SK-N-SH treated with all-trans-retinoic acid at 6 μM for 48 hours (cell line): Measurements from ENCODE around the gene PTPRD.

Experiments used
- ATAC-seq: fragments of 200-7000 bp; cut with Tn5 transposase; 3 replicates; pipeline ENCODE4 v1.9.1; 2020; ENCODE audit warnings: mild to moderate bottlenecking, moderate library complexity
- ARNTL ChIP-seq: fragments of 450-650 bp; formaldehyde crosslinking; IDR thresholded peaks from 2 replicates; pipeline ENCODE4 v1.5.0; 2020; ENCODE audit warnings: low read depth, mild to moderate bottlenecking, moderate library complexity, borderline replicate concordance
- BACH2 ChIP-seq: fragments of 250-450 bp; sonication (Bioruptor Pico); IDR thresholded peaks from 2 replicates; pipeline ENCODE4 v1.9.0; 2021; ENCODE audit warnings: mild to moderate bottlenecking, borderline replicate concordance
- CSDC2 ChIP-seq: fragments of 250-450 bp; sonication (Bioruptor Pico); IDR thresholded peaks from 2 replicates; pipeline ENCODE4 v1.5.0; 2020; ENCODE audit warnings: mild to moderate bottlenecking, moderate library complexity
- ESRRG ChIP-seq: fragments of 250-450 bp; sonication (Bioruptor Pico); IDR thresholded peaks from 2 replicates; pipeline ENCODE4 v1.6.1; 2021; ENCODE audit warnings: mild to moderate bottlenecking
- GLIS3 ChIP-seq: fragments of 250-450 bp; sonication (Bioruptor Pico); IDR thresholded peaks from 2 replicates; pipeline ENCODE4 v1.5.0; 2020; ENCODE audit warnings: mild to moderate bottlenecking, moderate library complexity
- ISL1 ChIP-seq: fragments of 250-450 bp; sonication (Bioruptor Pico); IDR thresholded peaks from 2 replicates; pipeline ENCODE4 v2.1.2; 2022; ENCODE audit warnings: mild to moderate bottlenecking, moderate library complexity
- OSR1 ChIP-seq: fragments of 250-450 bp; sonication (Bioruptor Pico); IDR thresholded peaks from 2 replicates; pipeline ENCODE4 v1.8.0; 2022; ENCODE audit warnings: moderate library complexity, mild to moderate bottlenecking, inconsistent platforms
- PPARA ChIP-seq: fragments of 250-450 bp; sonication (Bioruptor Pico); IDR thresholded peaks from 2 replicates; pipeline ENCODE4 v1.5.0; 2020; ENCODE audit warnings: mild to moderate bottlenecking, borderline replicate concordance
- RARB ChIP-seq: fragments of 250-450 bp; sonication (Bioruptor Pico); IDR thresholded peaks from 2 replicates; pipeline ENCODE4 v1.8.0; 2021; ENCODE audit warnings: mild to moderate bottlenecking, moderate library complexity
- SNAI2 ChIP-seq: fragments of 250-450 bp; sonication (Bioruptor Pico); IDR thresholded peaks from 2 replicates; pipeline ENCODE4 v1.5.0; 2020; ENCODE audit warnings: mild to moderate bottlenecking, moderate library complexity
- TCF4 ChIP-seq: fragments of 250-450 bp; sonication (Bioruptor Pico); IDR thresholded peaks from 2 replicates; pipeline ENCODE4 v1.8.0; 2021; ENCODE audit warnings: mild to moderate bottlenecking, moderate library complexity, borderline replicate concordance
- TOX ChIP-seq: fragments of 250-450 bp; sonication (Bioruptor Pico); IDR thresholded peaks from 2 replicates; pipeline ENCODE4 v1.8.0; 2021; ENCODE audit warnings: mild to moderate bottlenecking, moderate library complexity, borderline replicate concordance
- ZC3H10 ChIP-seq: fragments of 250-450 bp; sonication (Bioruptor Pico); IDR thresholded peaks from 2 replicates; pipeline ENCODE4 v1.5.1; 2021; ENCODE audit warnings: mild to moderate bottlenecking, moderate library complexity
- ZFP3 ChIP-seq: fragments of 250-450 bp; sonication (Bioruptor Pico); IDR thresholded peaks from 2 replicates; pipeline ENCODE4 v1.5.0; 2020; ENCODE audit warnings: mild to moderate bottlenecking, moderate library complexity
- ZFP30 ChIP-seq: fragments of 450-650 bp; formaldehyde crosslinking; IDR thresholded peaks from 2 replicates; pipeline ENCODE4 v1.5.0; 2022; ENCODE audit warnings: mild to moderate bottlenecking, moderate library complexity
- ZNF70 ChIP-seq: fragments of 450-650 bp; formaldehyde crosslinking; IDR thresholded peaks from 2 replicates; pipeline ENCODE4 v1.5.0; 2020; ENCODE audit warnings: mild to moderate bottlenecking, moderate library complexity
- ZNF8 ChIP-seq: fragments of 450-650 bp; formaldehyde crosslinking; IDR thresholded peaks from 2 replicates; pipeline ENCODE4 v1.5.0; 2020; ENCODE audit warnings: mild to moderate bottlenecking, moderate library complexity
- TF ChIP-seq, protein P1 (sequence below): fragments of 250-450 bp; sonication (Bioruptor Pico); IDR thresholded peaks from 2 replicates; pipeline ENCODE4 v1.8.0; 2020; ENCODE audit warnings: mild to moderate bottlenecking, moderate library complexity, borderline replicate concordance
- TF ChIP-seq, protein P2 (sequence below): fragments of 250-450 bp; sonication (Bioruptor Pico); IDR thresholded peaks from 2 replicates; pipeline ENCODE4 v1.8.0; 2021; ENCODE audit warnings: low read depth, mild to moderate bottlenecking, moderate library complexity, borderline replicate concordance
- TF ChIP-seq, protein P3 (sequence below): fragments of 250-450 bp; sonication (Bioruptor Pico); IDR thresholded peaks from 2 replicates; pipeline ENCODE4 v1.5.0; 2020; ENCODE audit warnings: mild to moderate bottlenecking, moderate library complexity
- TF ChIP-seq, protein P4 (sequence below): fragments of 250-450 bp; sonication (Bioruptor Pico); IDR thresholded peaks from 2 replicates; pipeline ENCODE4 v1.5.1; 2021; ENCODE audit warnings: mild to moderate bottlenecking, moderate library complexity

PTPRD gene

DNA sequence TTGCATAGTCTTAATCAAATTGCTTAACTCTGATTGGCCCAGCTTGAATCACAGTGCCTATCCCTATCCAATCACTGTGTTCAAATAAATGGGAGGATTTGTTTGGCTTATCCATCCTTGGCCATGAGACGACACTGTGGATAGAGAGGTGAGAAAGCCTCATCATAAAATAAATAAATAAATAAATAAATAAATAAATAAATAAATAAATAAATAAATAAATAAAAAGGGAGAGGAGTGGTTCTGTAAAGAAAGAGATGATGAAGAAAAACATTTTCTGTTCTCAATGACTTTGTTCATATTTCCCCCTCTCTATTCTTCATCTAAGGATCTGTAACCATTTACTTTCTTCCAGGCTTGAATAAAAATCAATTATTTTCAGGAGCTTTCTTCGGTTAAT, 74.7 kb downstream of the PTPRD start:
- ATAC-seq, result no peak
- TF ChIP-seq, protein P1, sequence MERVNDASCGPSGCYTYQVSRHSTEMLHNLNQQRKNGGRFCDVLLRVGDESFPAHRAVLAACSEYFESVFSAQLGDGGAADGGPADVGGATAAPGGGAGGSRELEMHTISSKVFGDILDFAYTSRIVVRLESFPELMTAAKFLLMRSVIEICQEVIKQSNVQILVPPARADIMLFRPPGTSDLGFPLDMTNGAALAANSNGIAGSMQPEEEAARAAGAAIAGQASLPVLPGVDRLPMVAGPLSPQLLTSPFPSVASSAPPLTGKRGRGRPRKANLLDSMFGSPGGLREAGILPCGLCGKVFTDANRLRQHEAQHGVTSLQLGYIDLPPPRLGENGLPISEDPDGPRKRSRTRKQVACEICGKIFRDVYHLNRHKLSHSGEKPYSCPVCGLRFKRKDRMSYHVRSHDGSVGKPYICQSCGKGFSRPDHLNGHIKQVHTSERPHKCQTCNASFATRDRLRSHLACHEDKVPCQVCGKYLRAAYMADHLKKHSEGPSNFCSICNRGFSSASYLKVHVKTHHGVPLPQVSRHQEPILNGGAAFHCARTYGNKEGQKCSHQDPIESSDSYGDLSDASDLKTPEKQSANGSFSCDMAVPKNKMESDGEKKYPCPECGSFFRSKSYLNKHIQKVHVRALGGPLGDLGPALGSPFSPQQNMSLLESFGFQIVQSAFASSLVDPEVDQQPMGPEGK, result no peak
- TF ChIP-seq CSDC2 (no peak), ZFP30 (no peak), TOX (CRISPR knock-in tag) (no peak), ESRRG (no peak)
- TF ChIP-seq, protein P2, sequence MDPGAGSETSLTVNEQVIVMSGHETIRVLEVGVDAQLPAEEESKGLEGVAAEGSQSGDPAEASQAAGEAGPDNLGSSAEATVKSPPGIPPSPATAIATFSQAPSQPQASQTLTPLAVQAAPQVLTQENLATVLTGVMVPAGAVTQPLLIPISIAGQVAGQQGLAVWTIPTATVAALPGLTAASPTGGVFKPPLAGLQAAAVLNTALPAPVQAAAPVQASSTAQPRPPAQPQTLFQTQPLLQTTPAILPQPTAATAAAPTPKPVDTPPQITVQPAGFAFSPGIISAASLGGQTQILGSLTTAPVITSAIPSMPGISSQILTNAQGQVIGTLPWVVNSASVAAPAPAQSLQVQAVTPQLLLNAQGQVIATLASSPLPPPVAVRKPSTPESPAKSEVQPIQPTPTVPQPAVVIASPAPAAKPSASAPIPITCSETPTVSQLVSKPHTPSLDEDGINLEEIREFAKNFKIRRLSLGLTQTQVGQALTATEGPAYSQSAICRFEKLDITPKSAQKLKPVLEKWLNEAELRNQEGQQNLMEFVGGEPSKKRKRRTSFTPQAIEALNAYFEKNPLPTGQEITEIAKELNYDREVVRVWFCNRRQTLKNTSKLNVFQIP (CRISPR knock-in tag), result no peak

DNA sequence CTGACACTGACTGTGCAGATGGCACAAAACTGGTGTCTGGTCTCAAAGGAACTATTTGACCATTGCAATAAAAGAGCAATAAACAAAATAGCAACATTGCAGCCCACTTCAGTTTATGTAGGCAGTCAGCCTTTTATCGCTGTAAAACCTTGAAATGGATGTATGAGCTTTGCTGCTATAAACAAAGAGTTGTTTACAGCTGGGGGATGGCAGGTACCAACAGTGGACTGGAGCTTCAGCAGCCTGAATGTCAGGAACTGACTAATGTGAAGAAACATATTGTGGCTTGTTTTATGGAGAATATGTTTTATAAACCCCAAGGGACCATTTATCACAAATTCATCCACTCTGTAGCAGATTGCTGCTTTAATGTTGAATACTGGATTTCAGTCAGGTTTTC, 78.0 kb downstream of the PTPRD start:
- TF ChIP-seq ZFP30 (no peak), CSDC2 (no peak)
- no peak for ATAC-seq

DNA sequence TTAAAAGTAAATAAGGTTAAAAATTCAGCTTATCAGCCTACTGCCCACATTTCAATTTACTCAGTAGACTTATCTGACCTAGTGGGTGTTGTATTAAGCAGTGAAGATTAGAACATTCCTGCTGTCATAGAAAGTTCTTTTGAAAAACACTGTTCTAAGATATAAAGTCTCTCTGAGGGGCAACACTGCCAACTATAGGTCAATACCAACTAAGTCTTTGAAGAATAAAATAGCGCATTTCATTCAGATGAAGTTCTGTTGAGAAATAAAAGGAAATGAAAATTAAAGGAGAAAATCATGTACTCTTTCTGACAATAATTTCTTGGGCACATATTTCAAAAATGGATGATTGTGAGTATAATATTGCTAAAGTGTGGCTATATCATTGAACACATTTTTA, 86.8 kb downstream of the PTPRD start:
- TF ChIP-seq TCF4, result no peak
- TF ChIP-seq, protein P2 (CRISPR knock-in tag), result no peak
- TF ChIP-seq SNAI2 (CRISPR knock-in tag), result no peak
- no peak for TF ChIP-seq GLIS3 (CRISPR knock-in tag)
- TF ChIP-seq ESRRG, result no peak
- TF ChIP-seq ZC3H10 (CRISPR knock-in tag), result no peak
- TF ChIP-seq TOX (CRISPR knock-in tag), result no peak
- TF ChIP-seq, protein P1, result no peak
- TF ChIP-seq, protein P3, sequence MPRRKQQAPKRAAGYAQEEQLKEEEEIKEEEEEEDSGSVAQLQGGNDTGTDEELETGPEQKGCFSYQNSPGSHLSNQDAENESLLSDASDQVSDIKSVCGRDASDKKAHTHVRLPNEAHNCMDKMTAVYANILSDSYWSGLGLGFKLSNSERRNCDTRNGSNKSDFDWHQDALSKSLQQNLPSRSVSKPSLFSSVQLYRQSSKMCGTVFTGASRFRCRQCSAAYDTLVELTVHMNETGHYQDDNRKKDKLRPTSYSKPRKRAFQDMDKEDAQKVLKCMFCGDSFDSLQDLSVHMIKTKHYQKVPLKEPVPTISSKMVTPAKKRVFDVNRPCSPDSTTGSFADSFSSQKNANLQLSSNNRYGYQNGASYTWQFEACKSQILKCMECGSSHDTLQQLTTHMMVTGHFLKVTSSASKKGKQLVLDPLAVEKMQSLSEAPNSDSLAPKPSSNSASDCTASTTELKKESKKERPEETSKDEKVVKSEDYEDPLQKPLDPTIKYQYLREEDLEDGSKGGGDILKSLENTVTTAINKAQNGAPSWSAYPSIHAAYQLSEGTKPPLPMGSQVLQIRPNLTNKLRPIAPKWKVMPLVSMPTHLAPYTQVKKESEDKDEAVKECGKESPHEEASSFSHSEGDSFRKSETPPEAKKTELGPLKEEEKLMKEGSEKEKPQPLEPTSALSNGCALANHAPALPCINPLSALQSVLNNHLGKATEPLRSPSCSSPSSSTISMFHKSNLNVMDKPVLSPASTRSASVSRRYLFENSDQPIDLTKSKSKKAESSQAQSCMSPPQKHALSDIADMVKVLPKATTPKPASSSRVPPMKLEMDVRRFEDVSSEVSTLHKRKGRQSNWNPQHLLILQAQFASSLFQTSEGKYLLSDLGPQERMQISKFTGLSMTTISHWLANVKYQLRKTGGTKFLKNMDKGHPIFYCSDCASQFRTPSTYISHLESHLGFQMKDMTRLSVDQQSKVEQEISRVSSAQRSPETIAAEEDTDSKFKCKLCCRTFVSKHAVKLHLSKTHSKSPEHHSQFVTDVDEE (CRISPR knock-in tag), result no peak
- TF ChIP-seq ZFP30, result no peak
- TF ChIP-seq RARB (CRISPR knock-in tag), result no peak
- no peak for TF ChIP-seq OSR1 (CRISPR knock-in tag)
- no peak for ATAC-seq

DNA sequence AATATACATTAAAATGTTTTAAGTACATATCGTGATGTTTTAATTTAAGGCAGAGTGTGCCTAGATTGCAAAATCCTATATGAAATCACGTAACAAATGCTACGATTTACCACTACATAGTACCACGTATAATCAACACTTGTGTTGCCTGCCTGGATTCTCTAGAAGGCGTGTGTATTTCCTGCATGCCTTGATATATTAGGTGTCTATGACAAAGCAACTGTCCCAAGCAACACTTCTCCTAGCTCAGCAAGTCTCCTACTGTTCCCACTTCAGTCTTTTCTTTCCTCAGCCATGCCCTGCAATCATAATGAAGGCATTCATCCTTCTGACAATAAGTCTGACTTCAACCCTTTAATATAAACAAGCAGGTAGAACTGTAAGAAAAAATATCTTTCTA, 89.6 kb downstream of the PTPRD start:
- no peak for ATAC-seq
- no peak for TF ChIP-seq ZFP3 (CRISPR knock-in tag)
- no peak for TF ChIP-seq ESRRG
- TF ChIP-seq, protein P4, sequence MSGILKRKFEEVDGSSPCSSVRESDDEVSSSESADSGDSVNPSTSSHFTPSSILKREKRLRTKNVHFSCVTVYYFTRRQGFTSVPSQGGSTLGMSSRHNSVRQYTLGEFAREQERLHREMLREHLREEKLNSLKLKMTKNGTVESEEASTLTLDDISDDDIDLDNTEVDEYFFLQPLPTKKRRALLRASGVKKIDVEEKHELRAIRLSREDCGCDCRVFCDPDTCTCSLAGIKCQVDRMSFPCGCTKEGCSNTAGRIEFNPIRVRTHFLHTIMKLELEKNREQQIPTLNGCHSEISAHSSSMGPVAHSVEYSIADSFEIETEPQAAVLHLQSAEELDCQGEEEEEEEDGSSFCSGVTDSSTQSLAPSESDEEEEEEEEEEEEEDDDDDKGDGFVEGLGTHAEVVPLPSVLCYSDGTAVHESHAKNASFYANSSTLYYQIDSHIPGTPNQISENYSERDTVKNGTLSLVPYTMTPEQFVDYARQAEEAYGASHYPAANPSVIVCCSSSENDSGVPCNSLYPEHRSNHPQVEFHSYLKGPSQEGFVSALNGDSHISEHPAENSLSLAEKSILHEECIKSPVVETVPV (CRISPR knock-in tag), result no peak
- TF ChIP-seq GLIS3 (CRISPR knock-in tag), result no peak
- no peak for TF ChIP-seq TOX (CRISPR knock-in tag)
- no peak for TF ChIP-seq ZFP30
- TF ChIP-seq, protein P2 (CRISPR knock-in tag), result no peak
- TF ChIP-seq ARNTL (CRISPR knock-in tag), result no peak
- no peak for TF ChIP-seq TCF4
- TF ChIP-seq ISL1 (CRISPR knock-in tag), result no peak
- TF ChIP-seq SNAI2 (CRISPR knock-in tag), result no peak
- no peak for TF ChIP-seq PPARA (CRISPR knock-in tag)
- TF ChIP-seq ZNF70 (CRISPR knock-in tag), result no peak
- no peak for TF ChIP-seq BACH2 (CRISPR knock-in tag)
- TF ChIP-seq ZNF8 (CRISPR knock-in tag), result no peak
- TF ChIP-seq CSDC2, result no peak
